ENCODE measurements around the gene CAMK2B.

CAMK2B gene

GRCh38 chr7:44287488-44288380 lies 37.7 kb downstream of the CAMK2B start:
- no peak for DNase-seq (ENCODE audit: low spot score)
- FAIRE-seq: no peak

GRCh38 chr7:44286618-44287487 lies 38.5 kb downstream of the CAMK2B start:
- no peak for DNase-seq (ENCODE audit: low spot score)

GRCh38 chr7:44286182-44286617 lies 39.2 kb downstream of the CAMK2B start:
- no peak for DNase-seq (ENCODE audit: low spot score)

More at GRCh38 chr7:44286618-44287487, 38.5 kb downstream of the CAMK2B start:
- no peak for FAIRE-seq

GRCh38 chr7:44285561-44285960 lies 39.8 kb downstream of the CAMK2B start:
- FAIRE-seq (no peak), DNase-seq (ENCODE audit: low spot score) (no peak)

More at GRCh38 chr7:44286182-44286617, 39.2 kb downstream of the CAMK2B start:
- FAIRE-seq: no peak

- DNase-seq (ENCODE audit: low spot score) (no peak), FAIRE-seq (no peak)
Measured at GRCh38 chr7:44284881-44285541, 40.4 kb downstream of the CAMK2B start.

- DNase-seq (ENCODE audit: low spot score) (no peak), FAIRE-seq (no peak)
Measured at GRCh38 chr7:44284216-44284615, 41.2 kb downstream of the CAMK2B start.

- DNase-seq (ENCODE audit: low spot score) (no peak), FAIRE-seq (no peak)
Measured at GRCh38 chr7:44283381-44284211, 41.8 kb downstream of the CAMK2B start.

GRCh38 chr7:44282601-44283171 lies 42.7 kb downstream of the CAMK2B start:
- FAIRE-seq (no peak), DNase-seq (ENCODE audit: low spot score) (no peak)

- no peak for DNase-seq (ENCODE audit: low spot score)
- FAIRE-seq: no peak
Measured at GRCh38 chr7:44281811-44282600, 43.4 kb downstream of the CAMK2B start.

- no peak for DNase-seq (ENCODE audit: low spot score)
- FAIRE-seq: no peak
Measured at GRCh38 chr7:44280993-44281721, 44.2 kb downstream of the CAMK2B start.

- FAIRE-seq: no peak
Measured at GRCh38 chr7:44280636-44280992, 44.8 kb downstream of the CAMK2B start.

GRCh38 chr7:44279731-44280505 lies 45.5 kb downstream of the CAMK2B start:
- DNase-seq (ENCODE audit: low spot score): no peak
- FAIRE-seq: no peak

More at GRCh38 chr7:44280636-44280992, 44.8 kb downstream of the CAMK2B start:
- DNase-seq (ENCODE audit: low spot score): no peak

- FAIRE-seq: no peak
- DNase-seq (ENCODE audit: low spot score): no peak
Measured at GRCh38 chr7:44279286-44279685, 46.1 kb downstream of the CAMK2B start.

- DNase-seq (ENCODE audit: low spot score) (no peak), FAIRE-seq (no peak)
Measured at GRCh38 chr7:44278451-44279161, 46.8 kb downstream of the CAMK2B start.

GRCh38 chr7:44277851-44278250 lies 47.5 kb downstream of the CAMK2B start:
- FAIRE-seq (no peak), DNase-seq (ENCODE audit: low spot score) (no peak)

GRCh38 chr7:44277391-44277790 lies 48.0 kb downstream of the CAMK2B start:
- FAIRE-seq: no peak
- no peak for DNase-seq (ENCODE audit: low spot score)

GRCh38 chr7:44276571-44277221 lies 48.7 kb downstream of the CAMK2B start:
- DNase-seq (ENCODE audit: low spot score) (no peak), FAIRE-seq (no peak)
